CD4-positive, alpha-beta T cell treated with Interleukin-15 for 1 hour (primary cell): Measurements from ENCODE around the gene NR6A1.

Experiments used
- DNase-seq: peaks from one replicate; pipeline ENCODE4 v3.0.0-alpha.2; 2020

Gene NR6A1

DNA sequence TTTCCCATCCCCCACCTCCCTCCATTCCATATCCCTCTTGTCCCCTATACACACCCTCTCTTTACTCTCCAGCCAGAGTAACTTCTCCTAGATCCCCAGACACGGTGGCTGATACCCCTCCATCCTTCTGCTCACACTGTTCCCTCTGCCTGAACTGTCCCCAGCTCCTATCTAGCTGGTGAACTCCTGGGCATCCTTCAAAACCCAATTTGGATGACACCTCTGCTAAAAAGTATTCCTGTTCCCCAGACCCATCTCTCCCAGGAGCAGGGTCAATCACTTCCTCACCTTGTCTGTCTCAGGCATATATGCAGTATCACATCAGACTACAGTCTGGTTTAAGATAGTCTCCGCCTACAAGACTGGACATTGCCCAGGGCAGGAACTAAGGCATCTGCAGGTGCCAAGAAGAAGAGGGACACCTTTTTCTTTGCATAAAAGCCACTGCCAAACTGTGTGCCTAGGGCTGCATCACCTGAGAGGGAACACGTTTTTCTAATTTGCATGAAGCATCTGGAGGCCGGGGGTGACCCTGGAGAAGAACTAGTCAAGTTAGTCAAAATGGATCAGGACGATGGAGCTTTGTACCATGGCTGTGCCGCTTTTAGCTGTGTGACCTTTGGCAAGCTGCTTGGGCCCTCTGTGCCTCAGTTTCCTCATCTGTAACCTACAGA, 291.0 kb downstream of the NR6A1 start:
- DNase-seq, result no peak

- no peak for DNase-seq
These were observed 291.7 kb downstream of the NR6A1 start for GRCh38 chr9:124479371-124479770.

DNA sequence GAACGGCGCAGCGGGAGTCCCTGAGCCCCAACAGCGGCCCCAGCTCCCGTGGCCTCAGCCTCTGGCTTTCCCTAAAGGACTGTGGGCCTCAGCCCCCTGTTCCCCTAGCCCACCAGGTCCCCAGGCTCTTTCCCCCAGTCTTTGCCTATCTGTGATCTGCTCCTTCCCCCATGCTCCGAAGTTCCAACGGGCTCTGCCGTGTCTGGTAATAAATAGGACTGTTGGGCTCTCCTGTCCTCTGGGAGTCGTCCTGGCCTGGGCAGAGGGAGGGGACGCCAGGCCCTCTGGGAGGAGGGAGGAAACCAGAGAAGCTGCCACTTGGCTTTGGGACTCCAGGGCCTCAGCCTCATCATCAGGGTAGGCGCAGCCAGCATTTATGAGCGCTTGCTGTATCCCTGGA, 292.8 kb downstream of the NR6A1 start:
- no peak for DNase-seq

- DNase-seq, result no peak
These were observed 293.3 kb downstream of the NR6A1 start for GRCh38 chr9:124477648-124478285.

DNA sequence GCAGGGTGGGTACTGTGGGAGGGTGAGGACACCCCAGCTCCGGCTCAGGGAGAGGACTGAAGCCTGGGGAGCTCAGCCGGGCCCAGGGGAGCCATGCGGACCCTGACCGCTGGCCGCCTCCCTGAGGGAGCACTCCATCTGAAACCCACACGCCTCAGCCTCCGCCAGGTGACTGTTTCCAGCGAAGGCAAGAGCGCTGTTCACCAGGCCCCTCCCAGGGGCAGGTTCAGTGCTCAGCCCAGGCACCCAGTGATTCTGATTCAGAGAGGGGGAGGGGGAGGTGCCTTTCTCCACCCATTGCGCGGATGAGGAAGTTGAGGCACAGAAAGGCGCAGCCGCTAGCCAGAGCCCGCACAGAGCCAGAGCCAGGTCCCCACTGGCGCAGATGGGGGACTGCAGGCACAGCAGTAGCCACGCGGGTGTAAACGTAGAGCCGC, 293.9 kb downstream of the NR6A1 start:
- DNase-seq, result no peak

DNA sequence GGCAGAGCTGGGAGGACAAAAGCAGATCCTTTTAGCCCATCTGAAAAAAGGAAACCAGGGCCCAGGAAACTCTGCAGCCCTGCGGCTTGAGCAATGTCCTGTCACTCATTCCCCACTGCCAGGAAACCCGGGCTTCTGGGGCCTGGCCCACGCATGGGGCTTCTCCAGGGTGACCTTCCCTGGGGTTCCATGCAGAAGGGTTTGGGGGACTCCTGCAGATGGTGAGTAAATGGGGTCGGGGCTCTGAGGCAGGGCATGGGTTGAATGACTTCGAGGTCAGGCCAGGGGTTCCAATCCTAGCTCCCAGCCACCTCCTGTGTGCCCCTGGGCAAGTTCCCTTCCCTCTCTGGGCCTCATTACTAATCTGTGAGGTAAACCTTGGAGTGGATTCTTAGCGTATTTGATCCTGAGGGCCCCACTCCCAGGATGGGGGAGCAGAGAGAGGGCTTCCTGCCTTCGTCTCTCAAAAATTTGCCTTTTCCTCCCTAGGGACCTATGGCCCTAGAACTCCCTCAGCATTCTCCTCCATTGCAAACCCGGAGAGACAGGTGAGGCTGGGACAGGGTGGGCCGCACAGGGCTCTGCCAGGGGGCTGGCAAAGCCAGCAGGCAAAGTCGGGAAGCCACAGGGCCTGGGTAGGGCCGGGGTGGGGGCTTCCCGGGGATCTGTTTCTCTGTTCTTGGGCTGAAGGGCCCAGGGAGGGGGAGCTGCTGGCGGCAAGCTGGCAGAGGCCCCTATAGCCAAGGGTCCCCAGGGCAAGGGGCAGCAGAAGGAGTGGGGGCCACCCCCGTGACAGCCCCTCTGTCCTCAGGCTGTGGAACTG, 295.0 kb downstream of the NR6A1 start:
- no peak for DNase-seq

DNA sequence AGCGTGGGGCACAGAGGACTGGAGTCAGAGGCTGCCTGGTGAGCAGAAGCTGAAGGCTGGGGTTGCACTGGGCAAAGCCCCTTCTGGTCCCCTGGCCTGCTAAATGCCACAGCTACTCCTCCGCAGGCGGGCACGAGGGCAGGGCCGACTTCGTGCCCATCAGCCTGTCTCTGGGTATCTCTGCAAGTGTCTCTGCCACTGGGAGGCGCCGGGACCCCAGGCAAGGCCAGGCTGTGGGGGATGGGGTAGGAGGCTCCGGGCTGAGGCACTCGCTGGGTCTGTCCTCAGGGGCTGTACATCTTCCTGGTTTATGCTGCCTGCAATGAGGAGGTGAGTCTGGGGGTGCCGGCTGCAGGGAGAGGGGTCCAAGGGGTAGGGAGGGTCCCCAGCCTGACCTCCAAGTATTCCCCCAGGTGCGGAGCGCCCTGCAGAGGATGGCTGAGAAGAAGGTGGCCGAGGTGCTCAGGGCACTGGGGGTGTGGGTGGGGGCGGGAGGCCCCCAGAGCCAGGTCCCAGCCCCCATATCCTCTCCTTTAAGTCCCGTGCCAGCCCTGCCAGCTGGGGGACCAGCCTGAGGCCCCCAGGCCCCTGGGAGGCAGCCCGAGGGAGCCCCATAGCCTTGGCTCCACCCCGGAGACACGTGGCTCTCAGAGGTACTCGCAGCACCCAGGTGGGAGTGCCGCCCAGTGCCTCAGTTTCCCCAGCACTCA, 295.8 kb downstream of the NR6A1 start:
- no peak for DNase-seq

DNA sequence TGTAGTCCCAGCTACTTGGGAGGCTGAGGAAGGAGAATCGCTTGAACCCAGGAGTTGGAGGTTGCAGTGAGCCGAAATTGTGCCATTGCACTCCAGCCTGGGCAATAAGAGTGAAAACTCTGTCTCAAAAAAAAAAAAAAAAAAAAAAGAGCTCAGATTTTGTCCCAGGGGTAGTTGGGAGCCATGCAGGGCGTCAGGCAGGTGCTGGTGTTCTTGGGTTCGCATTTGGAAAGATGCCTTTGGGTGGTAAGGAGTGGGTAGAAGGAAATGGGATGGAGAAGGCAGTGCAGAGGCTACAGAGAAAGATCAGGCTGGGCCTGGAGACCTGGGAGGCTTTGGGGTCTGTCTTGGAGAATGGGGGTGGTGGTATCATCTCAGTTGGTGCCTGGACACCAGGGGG, 297.0 kb downstream of the NR6A1 start:
- DNase-seq, result no peak

- DNase-seq, result no peak
These were observed 297.8 kb downstream of the NR6A1 start for GRCh38 chr9:124473310-124473709.

- DNase-seq, result no peak
These were observed 298.3 kb downstream of the NR6A1 start for GRCh38 chr9:124472770-124473169.

- no peak for DNase-seq
These were observed 299.4 kb downstream of the NR6A1 start for GRCh38 chr9:124471761-124472160.

DNA sequence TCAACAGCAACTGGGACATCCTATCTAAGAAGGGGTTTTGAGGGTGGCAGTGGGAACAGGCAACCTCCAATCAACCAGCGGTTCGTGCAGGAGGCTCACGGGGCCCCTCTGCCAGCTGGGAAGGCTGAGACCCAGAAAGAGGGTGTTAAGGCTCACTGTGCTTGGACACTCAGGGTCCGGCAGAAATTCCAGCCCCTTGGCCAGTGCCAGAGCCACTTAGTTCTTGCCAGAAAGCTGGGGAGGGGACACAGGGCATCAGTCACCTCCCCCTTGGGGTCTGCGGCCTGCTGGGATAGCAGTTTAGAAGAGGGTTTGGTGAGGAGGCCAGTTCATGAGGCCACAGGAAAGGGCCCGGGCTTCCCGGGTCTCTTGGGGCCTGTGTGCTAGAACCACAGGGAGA, 300.4 kb downstream of the NR6A1 start:
- DNase-seq, result no peak

DNA sequence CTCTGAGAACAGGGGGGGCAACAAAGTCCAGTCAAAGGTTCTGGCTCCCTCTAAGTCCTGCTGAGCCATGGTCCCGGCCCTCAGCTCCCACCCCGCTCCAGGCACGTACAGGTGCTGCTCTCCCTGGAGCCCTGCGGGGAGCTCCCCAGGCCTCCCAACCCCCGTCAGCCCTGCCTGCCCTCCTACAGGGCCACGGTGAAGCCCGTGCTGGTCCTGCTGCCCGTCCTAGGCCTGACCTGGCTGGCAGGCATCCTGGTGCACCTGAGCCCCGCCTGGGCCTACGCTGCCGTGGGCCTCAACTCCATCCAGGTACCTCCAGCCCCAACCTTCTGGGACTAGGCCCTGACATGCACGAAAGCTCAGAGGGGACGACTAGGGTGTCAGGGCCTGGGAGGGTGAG, 300.8 kb downstream of the NR6A1 start:
- DNase-seq, result no peak

DNA sequence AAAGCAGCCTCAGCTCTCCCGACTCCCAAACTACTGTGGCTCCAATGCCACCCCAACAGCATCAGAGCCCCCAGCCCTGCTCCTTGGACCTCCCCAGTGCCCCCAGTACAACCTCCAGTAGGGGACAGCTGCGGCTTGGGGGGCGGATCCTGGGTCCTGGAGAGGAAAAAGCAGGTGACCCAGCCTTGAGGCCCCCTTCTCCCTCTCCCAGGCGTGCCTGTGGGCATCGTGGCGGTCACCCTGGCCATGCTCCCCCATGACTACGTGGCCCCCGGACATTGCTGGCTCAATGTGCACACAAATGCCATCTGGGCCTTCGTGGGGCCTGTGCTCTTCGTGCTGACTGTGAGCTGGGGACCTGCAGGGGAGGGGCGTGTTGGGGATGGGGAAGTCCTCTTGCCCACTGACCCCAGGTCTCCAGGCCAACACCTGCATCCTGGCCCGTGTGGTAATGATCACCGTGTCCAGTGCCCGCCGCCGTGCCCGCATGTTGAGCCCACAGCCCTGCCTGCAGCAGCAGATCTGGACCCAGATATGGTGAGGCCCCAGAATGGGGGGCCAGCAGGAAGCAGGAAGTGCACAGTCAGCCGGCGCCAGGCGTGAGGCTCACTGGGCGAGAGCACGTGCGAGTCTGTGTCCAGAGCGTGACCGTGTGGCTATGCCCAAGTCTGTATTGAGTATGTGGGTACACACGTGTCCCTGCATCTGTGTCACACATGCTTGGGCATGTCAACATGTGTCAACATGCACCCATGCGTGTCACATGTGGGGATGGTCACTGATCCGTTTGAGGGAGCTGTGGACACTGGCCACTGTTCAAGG, 301.9 kb downstream of the NR6A1 start:
- no peak for DNase-seq

- no peak for DNase-seq
These were observed 302.9 kb downstream of the NR6A1 start for GRCh38 chr9:124468061-124468740.

GRCh38 chr9:124467410-124468060, 303.6 kb downstream of the NR6A1 start:
- DNase-seq, result no peak
